Measurements from ENCODE around the gene CLRN1. TPM values are rescaled to one million over a fixed set of nuclear protein-coding genes. Genes with fewer than 3 reads are reported as not detected.
A peak's percentile ranks its signal among the peaks of the same experiment; 100 is the strongest.

CLRN1 gene
- total and polyA plus RNA-seq, 2 donors (not counting 1 experiment from before 2014, with no cell fraction given), result not detected

DNA sequence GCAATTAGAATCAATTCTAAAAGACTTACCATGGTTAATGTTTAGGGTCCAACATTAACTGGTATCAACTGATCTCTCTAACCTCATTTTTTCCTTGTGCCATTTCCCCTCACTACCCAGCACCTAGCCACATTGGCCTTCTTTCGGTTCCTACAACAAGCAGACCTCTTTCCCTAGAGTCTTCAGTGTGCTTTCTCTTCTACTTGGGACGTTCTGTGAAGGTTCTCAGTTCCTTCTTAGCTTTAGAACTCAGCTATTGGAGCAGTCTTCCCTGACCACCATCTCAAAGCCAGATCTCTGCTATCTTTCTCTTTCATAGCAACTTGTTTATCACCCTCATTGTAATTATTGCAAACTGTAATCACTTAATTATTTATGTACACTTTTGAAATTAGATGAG lies 35.8 kb downstream of the CLRN1 start:
- H3K9me3 ChIP-seq (ENCODE audit: control insufficient read depth, insufficient read depth, low read depth, low read length), result no peaks in the 10 kb centered on the region
- H3K4me1 ChIP-seq (ENCODE audit: control insufficient read depth, extremely low read depth, insufficient read depth, low read length), result no peaks in the 10 kb centered on the region
- H3K79me2 ChIP-seq (ENCODE audit: control insufficient read depth, insufficient read depth, low read length), result no peaks in the 10 kb centered on the region
- H3K36me3 ChIP-seq (ENCODE audit: control insufficient read depth, insufficient read depth, low read length), result no peaks in the 10 kb centered on the region
- no peak overlapping the region for H3K4me3 ChIP-seq (replicated peaks in 1 of 4; ENCODE audit: control extremely low read depth in 1 of 4, insufficient read depth in 1 of 4, low read depth in 3 of 4, low read length in 4 of 4)
- H3K27me3 ChIP-seq (ENCODE audit: control insufficient read depth, insufficient read depth, low read length), result peaks cover 3% of the 10 kb centered on the region
- no peaks in the 10 kb centered on the region for H4K20me1 ChIP-seq (ENCODE audit: control insufficient read depth, extremely low read depth, insufficient read depth, low read length)
- no peak overlapping the region for H3K9ac ChIP-seq (ENCODE audit: insufficient read depth, low read length)
- TF ChIP-seq CTCF (conservative IDR thresholded peaks at IDR 0.05 in 1 of 2, IDR thresholded peaks at IDR 0.05 in 1 of 2; ENCODE audit: low read depth in 1 of 2, low read length in 2 of 2) (no peak), EZH2 (IDR thresholded peaks at IDR 0.05; ENCODE audit: low read length, missing control alignments) (no peak)
- H3K27ac ChIP-seq (ENCODE audit: insufficient read depth, low read length), result no peak overlapping the region
- no peak overlapping the region for H2AFZ ChIP-seq (ENCODE audit: low read length)
- H3K4me2 ChIP-seq (ENCODE audit: extremely low read depth, insufficient read depth, low read length), result no peak overlapping the region
- DNase-seq (ENCODE audit: low read depth in 2 of 2), result no peak

DNA sequence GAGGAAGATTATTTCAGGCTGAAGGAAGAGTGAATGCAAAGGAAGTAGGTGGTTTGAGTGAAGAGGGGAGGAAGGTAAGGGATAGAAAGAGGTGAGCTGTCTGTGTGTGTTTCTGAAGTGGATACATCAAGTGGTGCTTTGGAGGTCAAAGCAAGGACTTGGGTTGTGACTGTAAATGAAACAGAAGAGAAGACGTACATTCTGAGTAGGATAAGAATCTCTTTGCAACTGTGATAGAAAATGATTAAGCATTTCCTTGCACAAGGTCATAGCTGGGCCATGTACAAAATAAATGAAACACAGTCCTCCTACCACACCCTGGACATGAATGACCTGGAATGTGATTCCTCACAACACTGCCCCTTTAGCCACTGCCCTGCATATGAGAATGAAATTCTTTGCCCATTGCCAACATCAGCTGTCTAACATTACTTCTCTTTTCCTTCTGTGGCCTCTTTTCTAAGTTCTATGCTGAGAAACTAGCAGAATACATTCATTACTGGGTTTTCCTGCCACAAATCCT lies 39.0 kb downstream of the CLRN1 start:
- Histone ChIP-seq H3K4me1 (ENCODE audit: control insufficient read depth, extremely low read depth, insufficient read depth, low read length) (no peaks in the 10 kb centered on the region), H3K27me3 (ENCODE audit: control insufficient read depth, insufficient read depth, low read length) (no peaks in the 10 kb centered on the region), H3K79me2 (ENCODE audit: control insufficient read depth, insufficient read depth, low read length) (no peaks in the 10 kb centered on the region), H3K4me2 (ENCODE audit: extremely low read depth, insufficient read depth, low read length) (no peak overlapping the region), H3K36me3 (ENCODE audit: control insufficient read depth, insufficient read depth, low read length) (no peaks in the 10 kb centered on the region), H3K9ac (ENCODE audit: insufficient read depth, low read length) (no peak overlapping the region), H4K20me1 (ENCODE audit: control insufficient read depth, extremely low read depth, insufficient read depth, low read length) (no peaks in the 10 kb centered on the region), H3K9me3 (ENCODE audit: control insufficient read depth, insufficient read depth, low read depth, low read length) (no peaks in the 10 kb centered on the region), H3K27ac (ENCODE audit: insufficient read depth, low read length) (no peak overlapping the region), H3K4me3 (replicated peaks in 1 of 4; ENCODE audit: control extremely low read depth in 1 of 4, insufficient read depth in 1 of 4, low read depth in 3 of 4, low read length in 4 of 4) (no peak overlapping the region), H2AFZ (ENCODE audit: low read length) (no peak overlapping the region)
- TF ChIP-seq CTCF (conservative IDR thresholded peaks at IDR 0.05 in 1 of 2, IDR thresholded peaks at IDR 0.05 in 1 of 2; ENCODE audit: low read depth in 1 of 2, low read length in 2 of 2) (no peak), EZH2 (IDR thresholded peaks at IDR 0.05; ENCODE audit: low read length, missing control alignments) (no peak)
- DNase-seq (ENCODE audit: low read depth in 2 of 2), result peak in 1 of 2 donors; percentile 24

- H3K9ac ChIP-seq (ENCODE audit: insufficient read depth, low read length), result no peak overlapping the region
- no peak for DNase-seq (ENCODE audit: low read depth in 2 of 2)
- no peak overlapping the region for H3K27ac ChIP-seq (ENCODE audit: insufficient read depth, low read length)
- no peaks in the 10 kb centered on the region for H4K20me1 ChIP-seq (ENCODE audit: control insufficient read depth, extremely low read depth, insufficient read depth, low read length)
- no peaks in the 10 kb centered on the region for H3K79me2 ChIP-seq (ENCODE audit: control insufficient read depth, insufficient read depth, low read length)
- H3K4me3 ChIP-seq (replicated peaks in 1 of 4; ENCODE audit: control extremely low read depth in 1 of 4, insufficient read depth in 1 of 4, low read depth in 3 of 4, low read length in 4 of 4), result no peak overlapping the region
- no peaks in the 10 kb centered on the region for H3K36me3 ChIP-seq (ENCODE audit: control insufficient read depth, insufficient read depth, low read length)
- no peak overlapping the region for H2AFZ ChIP-seq (ENCODE audit: low read length)
- H3K4me1 ChIP-seq (ENCODE audit: control insufficient read depth, extremely low read depth, insufficient read depth, low read length), result no peaks in the 10 kb centered on the region
- no peaks in the 10 kb centered on the region for H3K27me3 ChIP-seq (ENCODE audit: control insufficient read depth, insufficient read depth, low read length)
- H3K9me3 ChIP-seq (ENCODE audit: control insufficient read depth, insufficient read depth, low read depth, low read length), result no peaks in the 10 kb centered on the region
- H3K4me2 ChIP-seq (ENCODE audit: extremely low read depth, insufficient read depth, low read length), result no peak overlapping the region
- TF ChIP-seq CTCF (conservative IDR thresholded peaks at IDR 0.05 in 1 of 2, IDR thresholded peaks at IDR 0.05 in 1 of 2; ENCODE audit: low read depth in 1 of 2, low read length in 2 of 2) (no peak), EZH2 (IDR thresholded peaks at IDR 0.05; ENCODE audit: low read length, missing control alignments) (no peak)
Measured at GRCh38 chr3:150931745-150932144, 40.8 kb downstream of the CLRN1 start.

Data from fibroblast of lung (primary cell).